Measurements from ENCODE around the gene C22orf15. TPM values are rescaled to one million over a fixed set of nuclear protein-coding genes. Genes with fewer than 3 reads are reported as not detected.

Gene C22orf15
- total RNA-seq, 1 experiment from 2014 or later, result 2.0 TPM

DNA sequence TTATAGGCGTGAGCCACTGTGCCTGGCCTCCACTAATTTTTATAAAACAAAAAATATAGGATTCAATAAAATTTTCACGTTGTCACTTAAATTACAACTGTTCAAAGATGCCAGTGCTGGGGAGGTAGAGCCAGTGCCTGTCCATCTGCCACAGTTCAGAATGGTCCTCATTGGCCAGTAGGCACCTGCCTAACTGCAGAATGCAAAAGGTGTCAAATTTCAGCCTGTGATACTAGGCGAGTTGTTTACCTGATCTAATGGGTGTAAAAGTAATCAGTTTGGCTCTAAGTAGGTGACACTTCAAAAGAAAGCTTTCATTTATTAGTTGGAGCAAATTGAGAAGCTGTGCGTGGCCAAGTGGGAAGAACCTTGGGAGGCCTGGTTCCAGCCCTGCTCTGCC lies 26.3 kb downstream of the C22orf15 start:
- BruUV-seq (replicated peaks), result no TSS peak
- Histone ChIP-seq H3K4me3 (ENCODE audit: low read depth, low read length, poor library complexity, severe bottlenecking) (no peak overlapping the region), H3K36me3 (ENCODE audit: insufficient read depth, low read length, poor library complexity, severe bottlenecking) (peaks cover 15% of the 10 kb centered on the region), H3K4me1 (ENCODE audit: insufficient read depth, low read length, poor library complexity, severe bottlenecking) (peaks cover 11% of the 10 kb centered on the region), H3K27me3 (replicated peaks; ENCODE audit: insufficient read depth, low read depth, low read length, poor library complexity) (no peaks in the 10 kb centered on the region), H3K27ac (ENCODE audit: low read depth, low read length, poor library complexity, severe bottlenecking) (no peak overlapping the region), H3K9me3 (ENCODE audit: low read depth, low read length, poor library complexity, severe bottlenecking) (no peaks in the 10 kb centered on the region)
- no peak for DNase-seq (ENCODE audit: low spot score)
- intact Hi-C loops (cut with micrococcal nuclease; ENCODE audit: unreplicated experiment), result no loop called here
- ChIA-PET POLR2A (ENCODE audit: low non-redundant PET) (no interaction called here), CTCF (no interaction called here)
- TF ChIP-seq, protein P1, sequence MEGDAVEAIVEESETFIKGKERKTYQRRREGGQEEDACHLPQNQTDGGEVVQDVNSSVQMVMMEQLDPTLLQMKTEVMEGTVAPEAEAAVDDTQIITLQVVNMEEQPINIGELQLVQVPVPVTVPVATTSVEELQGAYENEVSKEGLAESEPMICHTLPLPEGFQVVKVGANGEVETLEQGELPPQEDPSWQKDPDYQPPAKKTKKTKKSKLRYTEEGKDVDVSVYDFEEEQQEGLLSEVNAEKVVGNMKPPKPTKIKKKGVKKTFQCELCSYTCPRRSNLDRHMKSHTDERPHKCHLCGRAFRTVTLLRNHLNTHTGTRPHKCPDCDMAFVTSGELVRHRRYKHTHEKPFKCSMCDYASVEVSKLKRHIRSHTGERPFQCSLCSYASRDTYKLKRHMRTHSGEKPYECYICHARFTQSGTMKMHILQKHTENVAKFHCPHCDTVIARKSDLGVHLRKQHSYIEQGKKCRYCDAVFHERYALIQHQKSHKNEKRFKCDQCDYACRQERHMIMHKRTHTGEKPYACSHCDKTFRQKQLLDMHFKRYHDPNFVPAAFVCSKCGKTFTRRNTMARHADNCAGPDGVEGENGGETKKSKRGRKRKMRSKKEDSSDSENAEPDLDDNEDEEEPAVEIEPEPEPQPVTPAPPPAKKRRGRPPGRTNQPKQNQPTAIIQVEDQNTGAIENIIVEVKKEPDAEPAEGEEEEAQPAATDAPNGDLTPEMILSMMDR (conservative IDR thresholded peaks at IDR 0.05; ENCODE audit: low read depth, low read length), result no peak
- no peak for TF ChIP-seq EZH2 (IDR thresholded peaks at IDR 0.05; ENCODE audit: borderline replicate concordance, low read depth, low read length, poor library complexity, severe bottlenecking)

DNA sequence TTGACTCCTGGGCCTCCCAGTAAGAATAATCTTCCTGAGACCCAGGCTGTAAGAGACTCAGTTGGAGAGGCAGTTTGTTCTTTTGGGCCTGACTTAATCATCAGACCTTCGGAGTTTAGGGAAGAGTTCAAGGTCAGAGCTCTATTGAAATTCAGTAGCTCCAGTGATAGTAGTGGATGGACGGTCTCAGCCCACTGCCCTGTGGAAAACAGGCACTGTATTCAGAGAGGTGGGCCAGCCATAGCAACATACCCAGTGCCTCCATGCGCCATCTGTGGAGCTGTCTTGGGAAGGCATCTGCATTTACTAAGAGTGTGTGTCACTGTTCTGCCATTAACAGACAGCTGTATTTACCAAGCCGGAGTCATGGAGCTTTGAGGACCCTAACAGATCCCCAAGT lies 26.8 kb downstream of the C22orf15 start:
- Histone ChIP-seq H3K36me3 (ENCODE audit: insufficient read depth, low read length, poor library complexity, severe bottlenecking) (peaks cover 21% of the 10 kb centered on the region), H3K27ac (ENCODE audit: low read depth, low read length, poor library complexity, severe bottlenecking) (no peak overlapping the region), H3K4me1 (ENCODE audit: insufficient read depth, low read length, poor library complexity, severe bottlenecking) (peaks cover 11% of the 10 kb centered on the region), H3K27me3 (replicated peaks; ENCODE audit: insufficient read depth, low read depth, low read length, poor library complexity) (no peaks in the 10 kb centered on the region), H3K9me3 (ENCODE audit: low read depth, low read length, poor library complexity, severe bottlenecking) (no peaks in the 10 kb centered on the region), H3K4me3 (ENCODE audit: low read depth, low read length, poor library complexity, severe bottlenecking) (no peak overlapping the region)
- ChIA-PET POLR2A (ENCODE audit: low non-redundant PET) (interaction anchor here (0.6 kb wide), 1 partner anchor 1196 kb away, joined by 4 read pairs; no protein-coding TSS in a partner anchor), CTCF (no interaction called here)
- BruUV-seq (replicated peaks), result no TSS peak
- intact Hi-C loops (cut with micrococcal nuclease; ENCODE audit: unreplicated experiment), result no loop called here
- no peak for DNase-seq (ENCODE audit: low spot score)
- TF ChIP-seq, protein P1 (conservative IDR thresholded peaks at IDR 0.05; ENCODE audit: low read depth, low read length), result 0 out of 2 replicates have a peak, but pooled peaks have one; percentile 12
- TF ChIP-seq EZH2 (IDR thresholded peaks at IDR 0.05; ENCODE audit: borderline replicate concordance, low read depth, low read length, poor library complexity, severe bottlenecking), result no peak

DNA sequence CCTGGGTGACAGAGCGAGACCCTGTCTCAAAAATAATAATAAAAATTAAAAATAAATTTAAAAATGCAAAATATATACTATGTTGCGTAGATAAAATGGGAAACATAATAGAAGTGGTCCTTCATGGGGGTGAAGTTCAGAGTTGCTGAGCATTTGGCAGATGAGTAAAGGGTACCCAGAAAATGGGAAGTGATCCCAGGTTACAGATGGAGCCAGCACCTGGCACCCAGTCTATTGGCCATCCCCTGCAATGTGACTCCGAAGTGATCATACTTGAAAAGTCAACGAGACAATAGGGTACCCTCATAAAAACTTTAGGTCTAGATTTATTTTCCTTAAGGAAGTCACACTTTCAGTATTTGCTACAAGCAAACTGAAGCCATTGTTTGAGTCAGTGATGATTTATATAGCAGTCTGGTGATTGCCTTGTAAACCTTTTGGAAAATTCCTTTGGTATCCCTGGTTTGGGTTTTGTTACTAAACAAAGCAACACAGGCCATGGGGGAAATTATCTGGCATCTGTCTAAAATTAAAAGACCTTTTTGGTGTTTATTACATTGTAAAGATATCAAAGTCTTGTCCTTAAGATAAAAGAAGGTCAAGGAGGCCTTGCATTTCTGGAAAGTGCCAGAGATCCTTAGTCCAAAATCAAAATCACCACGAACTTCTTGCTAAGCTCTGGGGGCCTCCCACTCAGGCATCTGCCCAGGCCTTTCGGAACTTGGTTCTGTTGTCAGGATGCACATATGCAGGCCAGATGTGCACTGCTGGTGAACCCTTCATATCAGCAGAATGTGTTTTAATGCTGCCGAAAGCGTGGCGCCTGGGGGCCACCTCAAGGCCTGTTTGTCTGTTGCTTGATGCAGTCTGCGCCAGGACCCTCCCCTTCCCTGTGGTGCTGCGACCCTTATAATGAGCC lies 28.3 kb downstream of the C22orf15 start:
- H3K9me3 ChIP-seq (ENCODE audit: low read depth, low read length, poor library complexity, severe bottlenecking), result no peaks in the 10 kb centered on the region
- CTCF ChIA-PET, result no interaction called here
- TF ChIP-seq, protein P1 (conservative IDR thresholded peaks at IDR 0.05; ENCODE audit: low read depth, low read length), result no peak
- no peak for TF ChIP-seq EZH2 (IDR thresholded peaks at IDR 0.05; ENCODE audit: borderline replicate concordance, low read depth, low read length, poor library complexity, severe bottlenecking)
- no peaks in the 10 kb centered on the region for H3K27me3 ChIP-seq (replicated peaks; ENCODE audit: insufficient read depth, low read depth, low read length, poor library complexity)
- POLR2A ChIA-PET (ENCODE audit: low non-redundant PET), result no interaction called here
- H3K4me1 ChIP-seq (ENCODE audit: insufficient read depth, low read length, poor library complexity, severe bottlenecking), result peaks cover 11% of the 10 kb centered on the region
- H3K27ac ChIP-seq (ENCODE audit: low read depth, low read length, poor library complexity, severe bottlenecking), result no peak overlapping the region
- intact Hi-C loops (cut with micrococcal nuclease; ENCODE audit: unreplicated experiment), result no loop called here
- no TSS peak for BruUV-seq (replicated peaks)
- no peak for DNase-seq (ENCODE audit: low spot score)
- no peak overlapping the region for H3K4me3 ChIP-seq (ENCODE audit: low read depth, low read length, poor library complexity, severe bottlenecking)
- peaks cover 26% of the 10 kb centered on the region for H3K36me3 ChIP-seq (ENCODE audit: insufficient read depth, low read length, poor library complexity, severe bottlenecking)
